Muscle layer of colon (tissue), 2 donors: Measurements from ENCODE around the gene CBX3.
"Not testable (repeated sequence)": the region's sequence is repeated elsewhere in the genome, so short reads cannot be mapped to it uniquely, and the experiment has no call there.

Source experiments
- H3K27ac ChIP-seq: one replicate; pipeline ENCODE4 v1.7.0; 2013; ENCODE audit warnings: low read depth, mild to moderate bottlenecking, low read length, moderate library complexity
- H3K27me3 ChIP-seq, 2 donors: one replicate each; pipeline ENCODE4 v1.7.0; 2013; ENCODE audit warnings: low read length in 2 of 2, mild to moderate bottlenecking in 2 of 2; ENCODE audit not compliant: insufficient read depth in 2 of 2, control insufficient read depth in 1 of 2
- H3K36me3 ChIP-seq: one replicate; pipeline ENCODE4 v1.7.0; 2013; ENCODE audit warnings: mild to moderate bottlenecking, low read length; ENCODE audit not compliant: insufficient read depth
- H3K4me1 ChIP-seq: one replicate; pipeline ENCODE4 v1.7.0; 2013; ENCODE audit warnings: mild to moderate bottlenecking, low read length; ENCODE audit not compliant: insufficient read depth
- H3K4me3 ChIP-seq, 2 donors: one replicate each; pipeline ENCODE4 v1.7.0; 2013; ENCODE audit warnings: low read length in 2 of 2, low read depth in 1 of 2, mild to moderate bottlenecking in 1 of 2, moderate library complexity in 1 of 2
- H3K9ac ChIP-seq: one replicate; pipeline ENCODE4 v1.7.0; 2013; ENCODE audit warnings: low read length
- H3K9me3 ChIP-seq: one replicate; pipeline ENCODE4 v1.7.0; 2013; ENCODE audit warnings: mild to moderate bottlenecking, low read length
- donor health status: abdominal sarcoma.
- donor health status: Adenocarcinoma of cecum.

CBX3 gene

GRCh38 chr7:26184281-26185101, 17.1 kb upstream of the CBX3 start:
- peaks cover 21% of the 10 kb centered on the region for H3K36me3 ChIP-seq
- not testable (repeated sequence) for H3K4me3 ChIP-seq, H3K9me3 ChIP-seq, H3K4me1 ChIP-seq, H3K27ac ChIP-seq, H3K27me3 ChIP-seq, H3K9ac ChIP-seq

DNA sequence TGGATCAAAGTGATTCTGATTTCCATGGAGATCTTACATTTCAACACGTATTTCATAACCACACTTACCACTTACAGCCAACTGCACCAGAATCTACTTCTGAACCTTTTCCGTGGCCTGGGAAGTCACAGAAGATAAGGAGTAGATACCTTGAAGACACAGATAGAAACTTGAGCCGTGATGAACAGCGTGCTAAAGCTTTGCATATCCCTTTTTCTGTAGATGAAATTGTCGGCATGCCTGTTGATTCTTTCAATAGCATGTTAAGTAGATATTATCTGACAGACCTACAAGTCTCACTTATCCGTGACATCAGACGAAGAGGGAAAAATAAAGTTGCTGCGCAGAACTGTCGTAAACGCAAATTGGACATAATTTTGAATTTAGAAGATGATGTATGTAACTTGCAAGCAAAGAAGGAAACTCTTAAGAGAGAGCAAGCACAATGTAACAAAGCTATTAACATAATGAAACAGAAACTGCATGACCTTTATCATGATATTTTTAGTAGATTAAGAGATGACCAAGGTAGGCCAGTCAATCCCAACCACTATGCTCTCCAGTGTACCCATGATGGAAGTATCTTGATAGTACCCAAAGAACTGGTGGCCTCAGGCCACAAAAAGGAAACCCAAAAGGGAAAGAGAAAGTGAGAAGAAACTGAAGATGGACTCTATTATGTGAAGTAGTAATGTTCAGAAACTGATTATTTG, 16.3 kb upstream of the CBX3 start:
- no peak overlapping the region for H3K9ac ChIP-seq
- no peaks in the 10 kb centered on the region for H3K9me3 ChIP-seq
- H3K36me3 ChIP-seq = peaks cover 28% of the 10 kb centered on the region
- H3K27me3 ChIP-seq = no peaks in the 10 kb centered on the region
- no peak overlapping the region for H3K27ac ChIP-seq
- H3K4me1 ChIP-seq = no peaks in the 10 kb centered on the region
- H3K4me3 ChIP-seq = no peak overlapping the region

DNA sequence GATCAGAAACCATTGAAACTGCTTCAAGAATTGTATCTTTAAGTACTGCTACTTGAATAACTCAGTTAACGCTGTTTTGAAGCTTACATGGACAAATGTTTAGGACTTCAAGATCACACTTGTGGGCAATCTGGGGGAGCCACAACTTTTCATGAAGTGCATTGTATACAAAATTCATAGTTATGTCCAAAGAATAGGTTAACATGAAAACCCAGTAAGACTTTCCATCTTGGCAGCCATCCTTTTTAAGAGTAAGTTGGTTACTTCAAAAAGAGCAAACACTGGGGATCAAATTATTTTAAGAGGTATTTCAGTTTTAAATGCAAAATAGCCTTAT, 15.7 kb upstream of the CBX3 start:
- Histone ChIP-seq H3K4me1 (no peaks in the 10 kb centered on the region), H3K36me3 (peaks cover 33% of the 10 kb centered on the region), H3K27ac (no peak overlapping the region), H3K9me3 (no peaks in the 10 kb centered on the region), H3K9ac (no peak overlapping the region), H3K4me3 (no peak overlapping the region), H3K27me3 (no peaks in the 10 kb centered on the region)

DNA sequence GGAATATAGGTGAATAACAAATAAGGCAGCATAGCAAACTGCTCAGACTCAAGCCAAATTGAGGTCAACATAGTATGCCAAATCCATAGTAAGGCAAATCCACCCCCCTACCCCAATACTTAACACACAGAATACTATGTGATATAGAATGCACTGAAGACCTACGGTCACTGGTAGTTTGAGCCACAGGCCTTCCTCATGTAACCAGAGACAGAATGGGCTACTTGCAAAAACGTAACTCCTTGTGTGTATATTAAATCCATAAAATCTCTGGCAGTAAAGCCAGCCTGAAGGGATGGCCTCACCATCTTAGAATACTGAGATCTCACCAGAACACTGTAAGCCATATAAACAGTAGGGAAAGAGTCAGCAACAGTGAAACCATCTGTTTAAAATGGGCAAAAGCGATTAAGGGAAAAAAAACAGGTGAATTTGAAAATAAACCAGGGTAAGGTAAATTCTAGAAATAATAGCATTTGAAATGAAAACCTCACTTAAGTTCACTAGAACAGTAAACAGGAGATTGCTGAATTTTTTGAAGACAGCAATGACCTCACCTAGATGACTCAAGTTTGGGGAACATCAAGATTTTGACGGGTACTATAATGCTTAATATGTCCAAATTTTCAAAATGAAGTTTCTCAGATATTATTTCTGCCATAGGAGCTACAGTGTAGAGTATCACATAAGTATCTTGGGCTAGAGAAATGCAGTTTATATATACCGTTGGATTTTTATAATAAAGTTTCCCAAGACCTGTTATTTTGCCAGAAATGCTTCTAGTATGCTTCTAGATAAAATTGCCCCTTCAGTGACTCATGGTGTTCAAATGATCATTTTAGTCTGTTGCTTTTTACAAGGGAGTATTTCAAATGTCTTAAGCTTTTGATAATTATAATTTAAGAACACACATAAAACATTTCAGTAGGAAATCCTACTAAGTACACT, 14.9 kb upstream of the CBX3 start:
- H3K27ac ChIP-seq = no peak overlapping the region
- no peak overlapping the region for H3K4me3 ChIP-seq
- peaks cover 40% of the 10 kb centered on the region for H3K36me3 ChIP-seq
- no peaks in the 10 kb centered on the region for H3K4me1 ChIP-seq
- H3K9me3 ChIP-seq = no peaks in the 10 kb centered on the region
- no peak overlapping the region for H3K9ac ChIP-seq
- no peaks in the 10 kb centered on the region for H3K27me3 ChIP-seq

GRCh38 chr7:26187380-26188205, 14.0 kb upstream of the CBX3 start:
- Histone ChIP-seq H3K9ac (no peak overlapping the region), H3K36me3 (peaks cover 48% of the 10 kb centered on the region), H3K4me3 (no peak overlapping the region), H3K27ac (no peak overlapping the region), H3K27me3 (no peaks in the 10 kb centered on the region), H3K4me1 (peaks cover 3% of the 10 kb centered on the region), H3K9me3 (no peaks in the 10 kb centered on the region)

- Histone ChIP-seq H3K36me3 (peaks cover 56% of the 10 kb centered on the region), H3K9ac (no peak overlapping the region), H3K4me1 (peaks cover 11% of the 10 kb centered on the region), H3K27ac (no peak overlapping the region), H3K9me3 (no peaks in the 10 kb centered on the region), H3K4me3 (no peak overlapping the region), H3K27me3 (no peaks in the 10 kb centered on the region)
Measured at GRCh38 chr7:26188206-26188956, 13.2 kb upstream of the CBX3 start.

- Histone ChIP-seq H3K9ac (no peak overlapping the region), H3K27ac (no peak overlapping the region), H3K4me1 (peaks cover 18% of the 10 kb centered on the region), H3K9me3 (no peaks in the 10 kb centered on the region), H3K4me3 (no peak overlapping the region), H3K36me3 (peaks cover 63% of the 10 kb centered on the region), H3K27me3 (no peaks in the 10 kb centered on the region)
Measured at GRCh38 chr7:26188957-26189541, 12.5 kb upstream of the CBX3 start.

- Histone ChIP-seq H3K4me1 (peaks cover 24% of the 10 kb centered on the region), H3K9me3 (no peaks in the 10 kb centered on the region), H3K27ac (no peak overlapping the region), H3K36me3 (peaks cover 69% of the 10 kb centered on the region), H3K4me3 (no peak overlapping the region), H3K9ac (no peak overlapping the region), H3K27me3 (no peaks in the 10 kb centered on the region)
Measured at GRCh38 chr7:26189697-26190096, 11.8 kb upstream of the CBX3 start.

GRCh38 chr7:26190417-26190869, 11.1 kb upstream of the CBX3 start:
- H3K36me3 ChIP-seq = peaks cover 75% of the 10 kb centered on the region
- H3K27ac ChIP-seq = no peak overlapping the region
- H3K27me3 ChIP-seq = no peaks in the 10 kb centered on the region
- no peaks in the 10 kb centered on the region for H3K9me3 ChIP-seq
- H3K4me3 ChIP-seq = no peak overlapping the region
- H3K9ac ChIP-seq = no peak overlapping the region
- H3K4me1 ChIP-seq = peaks cover 32% of the 10 kb centered on the region
